SKM-1 (cell line): ENCODE results near the gene FOSL2.
A peak's percentile ranks its signal among the peaks of the same experiment; 100 is the strongest.

ENCODE experiments used
- DNase-seq: peaks from one replicate; lab custom pipeline; 2025; ENCODE audit not compliant: unreplicated experiment; lab: John Stamatoyannopoulos, UW

The FOSL2 gene

GRCh38 chr2:28411166-28411755 is 18.6 kb downstream of the FOSL2 start:
- DNase-seq = no peak

GRCh38 chr2:28411956-28412609 is 19.4 kb downstream of the FOSL2 start:
- no peak for DNase-seq

- DNase-seq = no peak
Measured at GRCh38 chr2:28412625-28413151, 20.0 kb downstream of the FOSL2 start.

GRCh38 chr2:28413152-28413898 is 20.7 kb downstream of the FOSL2 start:
- DNase-seq = no peak

GRCh38 chr2:28413899-28414295 is 21.2 kb downstream of the FOSL2 start:
- no peak for DNase-seq

GRCh38 chr2:28414583-28414982 is 21.9 kb downstream of the FOSL2 start:
- DNase-seq = no peak

- no peak for DNase-seq
Measured at GRCh38 chr2:28415010-28415409, 22.4 kb downstream of the FOSL2 start.

DNA sequence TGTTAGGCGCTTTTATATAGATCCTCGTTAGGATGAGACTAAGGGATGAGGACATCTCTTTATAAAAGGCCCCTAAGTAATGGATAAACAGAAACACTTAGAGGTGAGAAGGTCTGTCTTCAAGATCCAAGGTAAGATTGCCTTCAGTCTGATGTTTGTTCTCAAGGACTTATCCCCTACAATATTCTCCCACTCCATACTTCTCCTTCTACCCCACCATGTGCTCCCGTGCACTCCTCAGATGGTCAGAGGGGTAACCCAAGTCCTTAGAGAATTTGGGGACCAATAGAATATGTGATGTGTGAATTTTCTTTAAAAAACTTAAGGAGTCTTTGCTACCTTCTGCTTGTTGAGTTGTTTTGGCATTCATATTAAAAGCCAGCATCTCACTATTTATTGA is 23.1 kb downstream of the FOSL2 start:
- no peak for DNase-seq

- no peak for DNase-seq
Measured at GRCh38 chr2:28419003-28419402, 26.3 kb downstream of the FOSL2 start.

GRCh38 chr2:28419443-28420270 is 27.0 kb downstream of the FOSL2 start:
- no peak for DNase-seq

DNA sequence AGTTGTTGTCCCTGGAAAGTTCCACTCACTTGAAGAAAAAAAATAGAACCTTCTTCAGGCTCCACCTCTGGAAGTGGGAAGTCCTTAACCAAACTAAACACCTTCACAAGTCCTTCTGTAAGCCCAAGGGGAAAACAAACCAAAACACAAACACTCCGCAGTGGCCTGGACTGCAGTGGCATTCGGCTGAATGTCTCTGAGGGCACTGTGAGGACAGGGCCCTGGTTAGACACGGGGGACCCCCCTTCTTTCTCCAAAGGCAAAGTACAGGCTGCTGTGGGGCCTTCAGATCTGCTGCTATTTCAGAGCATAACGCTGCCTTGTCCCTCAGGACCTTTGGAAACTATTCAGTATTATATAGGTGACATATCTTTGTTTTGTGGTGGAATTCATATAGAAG is 28.1 kb downstream of the FOSL2 start:
- no peak for DNase-seq

DNA sequence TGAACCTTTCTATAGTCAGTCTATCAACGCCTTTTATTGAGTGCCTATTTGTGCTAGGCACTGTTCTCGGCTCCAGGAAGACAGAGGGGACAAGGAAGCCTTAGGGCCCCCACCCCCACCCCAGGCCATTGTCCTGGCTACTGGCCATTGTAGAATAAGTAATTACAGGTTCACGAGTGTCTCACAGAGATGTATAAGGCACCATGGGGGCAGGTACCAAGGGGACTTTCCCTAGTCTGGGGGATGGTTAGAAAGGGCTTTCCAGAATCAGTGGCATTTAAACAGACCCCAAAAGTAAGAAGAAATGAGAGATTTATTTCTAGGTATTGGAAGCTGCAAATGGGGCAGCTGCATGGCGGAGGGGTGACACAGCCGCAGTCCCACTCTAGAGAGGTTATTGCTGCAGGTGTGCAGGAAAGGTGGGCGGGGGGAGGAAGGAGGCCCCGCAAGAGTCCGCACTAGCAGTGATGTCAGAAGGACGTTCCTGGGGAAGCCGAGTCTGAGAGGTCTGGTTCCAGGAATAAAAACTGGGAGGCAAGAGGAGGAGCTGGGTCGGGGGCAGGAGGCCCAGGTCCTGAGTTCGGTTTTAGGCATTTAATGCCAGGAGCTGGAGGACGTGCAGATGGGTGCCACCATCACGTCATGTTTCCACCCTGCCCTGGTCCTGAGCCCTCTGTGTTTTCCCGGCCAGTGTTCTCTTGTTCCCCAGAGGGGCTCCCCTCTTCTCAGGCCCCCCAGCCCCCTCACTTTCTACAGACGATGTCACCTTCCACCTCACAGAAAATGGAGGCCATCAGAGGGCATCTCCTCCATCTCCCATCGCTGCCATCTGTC is 30.5 kb downstream of the FOSL2 start:
- no peak for DNase-seq

DNA sequence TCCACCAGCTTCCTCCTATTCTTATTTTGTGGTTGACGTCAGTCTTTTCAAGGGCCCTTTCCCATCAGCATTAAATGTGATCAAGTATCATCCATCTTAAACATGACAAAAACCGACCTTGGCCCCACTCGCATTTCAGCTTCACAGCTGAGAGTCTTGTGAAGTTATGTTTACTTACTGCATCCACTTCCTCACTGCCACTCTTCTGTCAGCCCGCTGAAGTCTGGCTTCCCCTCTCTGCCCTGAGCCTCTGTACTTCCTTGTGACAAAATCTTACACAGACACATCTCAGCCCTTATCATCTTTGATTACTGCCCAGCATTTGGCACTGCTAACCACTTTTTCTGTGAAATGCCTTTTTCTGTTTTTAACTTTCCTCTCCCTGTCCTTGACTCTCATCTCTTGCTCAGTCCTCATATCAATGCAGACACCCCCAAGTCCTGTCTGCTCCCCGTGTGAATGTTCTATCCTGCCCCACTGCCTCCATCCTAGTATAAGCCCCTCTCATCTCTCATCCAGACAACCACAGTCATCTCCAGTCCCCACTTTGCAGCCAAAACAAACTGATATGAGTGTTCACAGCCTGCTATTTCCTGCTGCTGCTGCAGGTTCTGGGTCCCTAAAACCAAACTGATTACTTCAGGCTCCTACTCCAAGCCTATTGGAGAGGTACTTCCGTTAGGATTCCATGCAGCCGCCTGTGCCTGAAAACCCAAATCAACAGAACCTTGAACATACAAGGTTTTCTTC is 31.4 kb downstream of the FOSL2 start:
- peak; percentile 62 for DNase-seq

GRCh38 chr2:28424799-28425463 is 32.3 kb downstream of the FOSL2 start:
- no peak for DNase-seq

DNA sequence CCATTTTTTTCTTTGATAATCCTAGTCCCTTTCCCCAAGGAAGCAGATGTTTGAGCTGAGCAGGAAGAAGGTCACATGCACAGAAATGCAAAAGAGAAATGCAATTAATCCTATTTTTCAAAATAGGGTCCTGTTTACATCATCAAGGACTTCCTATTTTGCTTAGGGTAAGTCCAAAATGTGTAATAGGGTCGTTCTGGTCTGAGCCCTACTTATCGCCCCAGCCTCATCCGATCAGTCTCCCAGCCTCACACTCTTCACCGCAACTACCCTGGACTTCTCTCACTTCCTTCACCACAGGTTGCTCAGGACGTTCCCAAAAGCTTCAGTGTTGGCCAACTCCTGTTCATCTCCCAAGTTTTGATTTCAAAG is 32.8 kb downstream of the FOSL2 start:
- DNase-seq = no peak

GRCh38 chr2:28427741-28428415 is 35.2 kb downstream of the FOSL2 start:
- no peak for DNase-seq

DNA sequence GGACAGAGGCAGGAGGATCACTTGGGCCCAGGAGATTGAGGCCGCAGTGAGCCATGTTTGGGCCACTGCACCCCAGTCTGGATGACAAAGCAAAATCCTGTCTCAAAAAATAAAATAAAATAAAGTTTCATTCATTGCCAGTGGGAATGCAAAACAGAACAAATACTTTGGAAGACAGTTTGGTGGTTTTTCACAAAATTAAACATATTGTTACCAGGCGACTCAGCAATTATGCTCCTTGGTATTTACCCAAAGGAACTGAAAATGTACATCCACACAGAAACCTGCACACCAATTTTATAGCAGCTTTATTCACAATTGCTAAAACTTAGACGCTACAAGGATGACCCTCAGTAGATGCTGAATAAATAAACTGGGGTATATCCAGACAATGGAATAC is 35.8 kb downstream of the FOSL2 start:
- DNase-seq = no peak

DNA sequence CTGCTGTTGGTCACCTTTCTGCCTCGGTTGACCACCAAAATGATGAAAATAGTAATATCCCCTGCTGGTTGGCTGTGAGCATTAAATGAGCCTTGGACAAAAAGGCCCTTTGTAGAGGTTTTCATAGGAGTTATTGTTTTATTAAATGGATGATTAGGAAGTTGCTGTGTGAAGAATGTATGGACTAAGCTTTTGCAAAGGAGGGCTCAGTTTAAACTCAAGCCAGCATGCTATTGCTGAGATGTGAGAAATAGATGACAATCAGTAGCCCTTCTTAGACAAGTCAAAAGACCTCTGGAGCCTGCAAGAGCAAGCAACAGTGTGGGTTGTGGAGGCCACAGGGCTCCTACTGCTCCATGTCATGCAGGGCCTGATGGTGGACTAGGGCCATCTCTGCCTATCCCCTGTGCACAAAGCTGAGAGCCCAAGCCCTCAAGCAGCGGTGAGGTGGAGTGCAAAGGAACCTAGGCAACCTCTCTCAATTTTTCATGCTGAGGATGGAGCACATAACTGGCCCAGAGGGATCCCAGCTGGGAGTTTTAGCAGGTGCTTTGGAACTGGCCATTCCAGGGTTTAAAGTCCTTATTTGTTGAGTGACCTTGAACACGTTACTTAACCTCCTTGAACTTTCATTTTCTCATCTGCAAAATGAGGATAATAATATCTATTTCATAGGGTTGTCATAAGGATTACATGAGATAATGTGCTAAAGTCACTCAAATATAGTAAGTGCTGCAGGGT is 37.1 kb downstream of the FOSL2 start:
- DNase-seq = no peak
